ENCODE data around the gene TCFL5.

Gene TCFL5

GRCh38 chr20:62808211-62808865 lies 53.3 kb downstream of the TCFL5 start:
- no peak for DNase-seq

- no peak for DNase-seq
Observed at GRCh38 chr20:62807444-62808210, 54.0 kb downstream of the TCFL5 start.

GRCh38 chr20:62806383-62807050 lies 55.1 kb downstream of the TCFL5 start:
- DNase-seq = no peak

- DNase-seq = no peak
Observed at GRCh38 chr20:62805711-62806382, 55.8 kb downstream of the TCFL5 start.

GRCh38 chr20:62805155-62805710 lies 56.4 kb downstream of the TCFL5 start:
- no peak for DNase-seq

- no peak for DNase-seq
Observed at GRCh38 chr20:62804627-62805154, 56.9 kb downstream of the TCFL5 start, which contains the start of gene OGFR. Gene OGFR, plus strand, starts transcription at chr20:62804835. Its CDS starts 25 bp downstream, at chr20:62804860.

GRCh38 chr20:62804021-62804626 lies 57.5 kb downstream of the TCFL5 start:
- DNase-seq = no peak

GRCh38 chr20:62802026-62802712 lies 59.5 kb downstream of the TCFL5 start:
- DNase-seq = no peak

- no peak for DNase-seq
Observed at GRCh38 chr20:62801284-62802010, 60.2 kb downstream of the TCFL5 start.

GRCh38 chr20:62800314-62801259 lies 61.0 kb downstream of the TCFL5 start:
- DNase-seq = no peak

- DNase-seq = no peak
Observed at GRCh38 chr20:62799873-62800272, 61.7 kb downstream of the TCFL5 start.

- DNase-seq = no peak
Observed at GRCh38 chr20:62799459-62799858, 62.2 kb downstream of the TCFL5 start.

- no peak for DNase-seq
Observed at GRCh38 chr20:62799036-62799435, 62.6 kb downstream of the TCFL5 start.

GRCh38 chr20:62797671-62798532 lies 63.7 kb downstream of the TCFL5 start:
- no peak for DNase-seq

- no peak for DNase-seq
Observed at GRCh38 chr20:62796699-62797491, 64.7 kb downstream of the TCFL5 start.

- no peak for DNase-seq
Observed at GRCh38 chr20:62795023-62795761, 66.4 kb downstream of the TCFL5 start.

All from GOT3 (cell line).